H1 (cell line): ENCODE measurements around the gene IREB2. TPM values are rescaled to one million over a fixed set of nuclear protein-coding genes. Genes with fewer than 3 reads are reported as not detected.

Experiments
- CTCF ChIA-PET: fragments of 300-600 bp; sonication (Branson Sonifier 250); formaldehyde crosslinking; loops from one replicate; lab custom pipeline; 2021; ENCODE audit not compliant: partially characterized antibody; lab: Charles Lee
- POLR2A ChIA-PET: fragments of 300-600 bp; sonication (Branson Sonifier 250); formaldehyde crosslinking; loops from one replicate; lab custom pipeline; 2021; ENCODE audit warnings: inconsistent platforms; ENCODE audit not compliant: partially characterized antibody; lab: Charles Lee
- DNase-seq, 2 experiments: peaks; one replicate each; pipeline versions ENCODE4 v3.0.0 to v3.0.0-alpha.2; 2010 to 2022; ENCODE audit warnings: low spot score in 2 of 2, low read depth in 1 of 2, mixed read lengths in 1 of 2
- FAIRE-seq: peaks from 2 replicates; lab custom pipeline; 2011; peaks lifted over from hg19 to GRCh38; lab: Jason Lieb, UNC
- H2AFZ ChIP-seq: 2 replicates; pipeline ENCODE4 v1.8.1; 2012; ENCODE audit warnings: low read length, inconsistent platforms
- H2AK5ac ChIP-seq: 2 replicates; pipeline ENCODE4 v1.6.1; 2013; ENCODE audit warnings: low read depth, low read length
- H2BK120ac ChIP-seq: replicated peaks from 2 replicates; pipeline ENCODE3; 2013; ENCODE audit warnings: low read depth, low read length, inconsistent platforms
- H2BK12ac ChIP-seq: 2 replicates; pipeline ENCODE4 v1.6.1; 2013; ENCODE audit warnings: low read depth, low read length
- H2BK15ac ChIP-seq: 2 replicates; pipeline ENCODE4 v1.6.1; 2013; ENCODE audit warnings: low read length
- H2BK20ac ChIP-seq: 2 replicates; pipeline ENCODE4 v1.6.1; 2013; ENCODE audit warnings: low read length
- H2BK5ac ChIP-seq: 2 replicates; pipeline ENCODE4 v1.6.1; 2013; ENCODE audit warnings: low read depth, low read length
- H3K14ac ChIP-seq: 2 replicates; pipeline ENCODE4 v1.6.1; 2013; ENCODE audit warnings: inconsistent platforms; ENCODE audit not compliant: insufficient read length
- H3K18ac ChIP-seq: 2 replicates; pipeline ENCODE4 v1.6.1; 2013; ENCODE audit warnings: low read length; ENCODE audit errors: extremely low read depth
- H3K23ac ChIP-seq: 2 replicates; pipeline ENCODE4 v1.6.1; 2013; ENCODE audit warnings: inconsistent platforms; ENCODE audit not compliant: insufficient read length
- H3K23me2 ChIP-seq: 2 replicates; pipeline ENCODE4 v1.6.1; 2013; ENCODE audit warnings: low read depth, low read length
- H3K27ac ChIP-seq: 2 replicates; pipeline ENCODE4 v1.6.1; 2011; ENCODE audit warnings: low read depth, low read length, inconsistent platforms
- H3K27me3 ChIP-seq, 4 experiments: replicated peaks in 1 of 4; 1 replicate in 1 of 4; 2 replicates in 3 of 4; pipeline versions ENCODE4 v1.6.1 to v1.8.1; 2011 to 2013; ENCODE audit warnings: low read length in 3 of 4, mild to moderate bottlenecking in 3 of 4, inconsistent platforms in 2 of 4, mixed read lengths in 2 of 4, moderate library complexity in 1 of 4; ENCODE audit not compliant: control insufficient read depth in 3 of 4, insufficient read depth in 3 of 4; ENCODE audit errors: extremely low read depth in 1 of 4
- H3K36me3 ChIP-seq, 4 experiments: 2 replicates each; pipeline versions ENCODE4 v1.6.1 to v1.8.1; 2011 to 2013; ENCODE audit warnings: mild to moderate bottlenecking in 4 of 4, low read length in 3 of 4, moderate library complexity in 2 of 4, control low read depth in 1 of 4, inconsistent platforms in 1 of 4; ENCODE audit not compliant: insufficient read depth in 4 of 4, control insufficient read depth in 2 of 4
- H3K4ac ChIP-seq: replicated peaks from 2 replicates; pipeline ENCODE3; 2013; ENCODE audit warnings: low read length, low read depth, mixed read lengths, inconsistent platforms; ENCODE audit not compliant: insufficient read length
- H3K4me1 ChIP-seq, 4 experiments: replicated peaks in 1 of 4; 1 replicate in 1 of 4; 2 replicates in 3 of 4; pipeline versions ENCODE4 v1.6.1 to v1.8.1; 2011 to 2013; ENCODE audit warnings: low read length in 3 of 4, inconsistent platforms in 2 of 4, mixed read lengths in 1 of 4; ENCODE audit not compliant: insufficient read depth in 4 of 4, control insufficient read depth in 3 of 4
- H3K4me2 ChIP-seq, 2 experiments: 2 replicates each; pipeline versions ENCODE4 v1.6.1 to v1.8.1; 2011 to 2013; ENCODE audit warnings: low read depth in 2 of 2, low read length in 2 of 2, control low read depth in 1 of 2, inconsistent platforms in 1 of 2, mild to moderate bottlenecking in 1 of 2; ENCODE audit not compliant: insufficient read depth in 1 of 2
- H3K4me3 ChIP-seq, 4 experiments: fragments of 200-600, 300-600 bp in 1 of 4; sonication (generic), shearing (Covaris generic), sonication (Bioruptor Twin) in 1 of 4; 2 replicates each; pipeline versions ENCODE4 v1.5.1 to v1.8.1; 2011 to 2016; ENCODE audit warnings: low read length in 4 of 4, low read depth in 3 of 4, control low read depth in 2 of 4, inconsistent platforms in 2 of 4, mild to moderate bottlenecking in 2 of 4, mixed read lengths in 1 of 4, moderate library complexity in 1 of 4; ENCODE audit not compliant: insufficient read depth in 2 of 4; ENCODE audit errors: extremely low read depth in 1 of 4
- H3K56ac ChIP-seq: replicated peaks from 2 replicates; pipeline ENCODE3; 2013; ENCODE audit warnings: low read depth, mild to moderate bottlenecking, mixed read lengths, low read length, inconsistent platforms; ENCODE audit not compliant: insufficient read length
- H3K79me1 ChIP-seq: 2 replicates; pipeline ENCODE4 v1.6.1; 2013; ENCODE audit warnings: low read depth, low read length, control low read depth
- H3K79me2 ChIP-seq, 2 experiments: 2 replicates each; pipeline versions ENCODE4 v1.6.1 to v1.8.1; 2012 to 2013; ENCODE audit warnings: low read length in 2 of 2, mild to moderate bottlenecking in 2 of 2, inconsistent platforms in 1 of 2; ENCODE audit not compliant: insufficient read depth in 2 of 2, control insufficient read depth in 1 of 2
- H3K9ac ChIP-seq, 4 experiments: replicated peaks in 1 of 4; 1 replicate in 1 of 4; 2 replicates in 3 of 4; pipeline versions ENCODE4 v1.6.1 to v1.8.1; 2011 to 2013; ENCODE audit warnings: low read depth in 3 of 4, low read length in 3 of 4, control low read depth in 2 of 4, mild to moderate bottlenecking in 2 of 4, moderate library complexity in 2 of 4, inconsistent platforms in 1 of 4; ENCODE audit errors: extremely low read depth in 1 of 4
- H3K9me3 ChIP-seq, 2 experiments: 2 replicates each; pipeline versions ENCODE4 v1.6.1 to v1.8.1; 2012 to 2013; ENCODE audit warnings: mild to moderate bottlenecking in 2 of 2, moderate library complexity in 2 of 2, control low read depth in 1 of 2, inconsistent platforms in 1 of 2, low read depth in 1 of 2, low read length in 1 of 2, mixed read lengths in 1 of 2; ENCODE audit not compliant: insufficient read depth in 2 of 2
- H4K20me1 ChIP-seq, 2 experiments: replicated peaks in 1 of 2; 2 replicates each; pipeline versions ENCODE3 to v1.8.1; 2011 to 2013; ENCODE audit warnings: inconsistent platforms in 2 of 2, low read length in 2 of 2, mild to moderate bottlenecking in 1 of 2; ENCODE audit not compliant: insufficient read depth in 2 of 2, control insufficient read depth in 1 of 2
- H4K5ac ChIP-seq: 2 replicates; pipeline ENCODE4 v1.6.1; 2013; ENCODE audit warnings: low read length, low read depth, mixed read lengths, inconsistent platforms; ENCODE audit not compliant: insufficient read length
- H4K8ac ChIP-seq: 2 replicates; pipeline ENCODE4 v1.8.0; 2013; ENCODE audit warnings: mild to moderate bottlenecking, moderate library complexity, low read length, inconsistent platforms; ENCODE audit not compliant: insufficient read depth; ENCODE audit errors: extremely low read depth
- H4K91ac ChIP-seq: replicated peaks from 2 replicates; pipeline ENCODE3; 2013; ENCODE audit warnings: low read length, mixed read lengths, inconsistent platforms; ENCODE audit not compliant: insufficient read length
- BRCA1 ChIP-seq: IDR thresholded peaks from 2 replicates; pipeline ENCODE4 v1.6.1; 2012; ENCODE audit warnings: low read depth, low read length, improper control_type of control experiment
- NANOG ChIP-seq: IDR thresholded peaks from 2 replicates; pipeline ENCODE4 v1.6.1; 2011; ENCODE audit warnings: low read length, low read depth, mild to moderate bottlenecking, inconsistent platforms; ENCODE audit not compliant: insufficient read depth, poor library complexity, severe bottlenecking
- WGBS, 2 experiments: shearing (Covaris generic) in 1 of 2; methylation state at CpG; one replicate each; pipeline versions ENCODE4 v1.1.6 to v1.1.7; 2013 to 2015; ENCODE audit warnings: low lambda C conversion rate in 2 of 2, mixed read lengths in 2 of 2, inconsistent platforms in 1 of 2, low coverage in 1 of 2, missing lambda C conversion rate in 1 of 2; ENCODE audit not compliant: insufficient replicate concordance in 2 of 2, insufficient coverage in 1 of 2, insufficient read length in 1 of 2; ENCODE audit errors: extremely low coverage in 1 of 2, missing lambda C conversion rate in 1 of 2; 5-methylcytosine and 5-hydroxymethylcytosine counted together
- polyA plus RNA-seq, 7 experiments: library from polyadenylated mRNA; depleted of rRNA in 3 of 7; stranded (reverse) in 5 of 7; unstranded in 2 of 7; fragments of >200 nt in 5 of 7; fragments of 200-250 nt in 2 of 7; gene quantifications; 1 replicate in 5 of 7; 2 replicates in 1 of 7; 4 replicates in 1 of 7; pipeline versions ENCODE4 v1.2.1 to v1.2.3, GENCODE V29; 2011 to 2013; ENCODE audit warnings: missing spikeins in 2 of 7, mixed read lengths in 2 of 7
- total RNA-seq: library from RNA; stranded (reverse); fragmentation: NEBNext Ultra II Directional; extraction: Animal tissue kit (Norgen Biotek cat#: 25700); gene quantifications from 2 replicates; pipeline ENCODE4 v1.2.1, GENCODE V29; 2021

Gene IREB2
- total and polyA plus RNA-seq, 2 of the 8 experiments (the other 6 are each of a cell fraction or from before 2014, with no cell fraction given), result 21.0 to 103 TPM

GRCh38 chr15:78479650-78480049 lies 41.6 kb downstream of the IREB2 start:
- FAIRE-seq (no peak), DNase-seq (no peak)
- Histone ChIP-seq H3K4me1 (no peaks in the 10 kb centered on the region), H3K4ac (no peak overlapping the region), H3K23me2 (no peaks in the 10 kb centered on the region), H4K8ac (no peak overlapping the region), H3K27ac (no peak overlapping the region), H3K18ac (no peak overlapping the region), H4K5ac (no peak overlapping the region), H4K20me1 (no peaks in the 10 kb centered on the region), H4K91ac (no peak overlapping the region), H2AK5ac (no peak overlapping the region), H3K9me3 (no peaks in the 10 kb centered on the region), H3K79me1 (no peaks in the 10 kb centered on the region; the same call in 1 of the 2 replicates), H3K14ac (no peak overlapping the region), H2BK20ac (no peak overlapping the region), H2AFZ (no peak overlapping the region), H3K4me2 (no peak overlapping the region), H3K79me2 (no peaks in the 10 kb centered on the region), H3K4me3 (no peak overlapping the region), H2BK12ac (no peak overlapping the region), H3K27me3 (no peaks in the 10 kb centered on the region), H3K36me3 (peaks cover 11 to 69% (median 40%) of the 10 kb centered on the region in 4 experiments), H3K23ac (no peak overlapping the region), H2BK15ac (no peak overlapping the region), H3K56ac (no peak overlapping the region), H2BK5ac (no peak overlapping the region), H2BK120ac (no peak overlapping the region), H3K9ac (no peak overlapping the region)
- POLR2A ChIA-PET, result interaction anchor here (0.6 to 1.2 kb wide), 2 partner anchors 162 to 170 kb away, joined by 4 read pairs; no protein-coding TSS in a partner anchor
- TF ChIP-seq NANOG (no peak), BRCA1 (no peak)
- 94% methylated on average over 3 of the region's 3 CpGs; no CpG with 5 or more reads in 1 of the 2 experiments for WGBS, 2 experiments
- CTCF ChIA-PET, result interaction anchor here (1.0 to 1.5 kb wide), 3 partner anchors 9 to 230 kb away, joined by 3 to 4 read pairs (median 3); no protein-coding TSS in a partner anchor
